Subcutaneous preadipocyte (primary cell): ENCODE results near the gene FRMPD2. TPM values are rescaled to one million over a fixed set of nuclear protein-coding genes. Genes with fewer than 3 reads are reported as not detected.

ENCODE experiments used
- total RNA-seq: library from RNA; depleted of rRNA; stranded (reverse); fragments of >200 nt; gene quantifications from 2 replicates; pipeline ENCODE4 v1.2.3, GENCODE V29; 2012

The FRMPD2 gene
- under 0.01 TPM in 1 of 2 replicates, not detected in the other for total RNA-seq

GRCh38 chr10:48274636-48275035 is at the start of gene FRMPD2:
FRMPD2 (minus strand) TSS chr10:48274696; CDS start chr10:48274567, 129 bp downstream.

DNA sequence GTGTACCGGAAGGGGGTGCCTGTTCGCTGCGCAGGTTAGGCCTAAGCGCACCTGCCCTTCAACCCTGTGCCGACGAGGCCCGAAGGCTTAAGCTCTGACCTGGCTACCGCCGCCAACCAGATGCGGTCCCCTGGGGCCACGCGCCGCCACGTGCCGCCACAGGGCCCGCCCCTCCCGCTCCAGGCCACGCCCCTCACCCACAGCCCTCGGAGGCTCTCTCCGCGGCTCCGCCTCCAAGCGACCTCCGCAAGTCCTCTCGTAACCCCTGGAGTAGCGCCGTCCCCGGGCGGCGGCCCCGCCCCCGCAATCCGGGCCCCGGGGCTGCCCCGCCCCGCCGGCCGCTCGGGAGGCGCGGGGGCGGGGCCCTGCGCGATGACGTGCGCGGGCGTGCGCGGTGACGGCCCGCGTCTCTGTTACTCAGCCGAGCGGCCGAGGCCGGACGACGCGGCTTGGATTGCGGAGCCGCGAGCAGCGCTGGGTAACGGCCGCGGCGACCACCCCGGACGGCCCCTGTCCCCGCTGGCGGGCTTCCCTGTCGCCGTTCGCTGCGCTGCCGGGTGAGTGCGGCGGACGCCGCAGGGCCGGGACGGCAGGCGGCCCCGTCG is 31.9 kb upstream of the FRMPD2 start, which contains the start of gene MAPK8:
Gene MAPK8, plus strand, starts transcription at position 413 of the 605 bp plus-strand sequence. CDS start 94,984 bp downstream, outside the sequence.

Other genes with a start within 250 kb of the FRMPD2 start
- 20.2 and 26.2 TPM in 2 replicates for gene MAPK8, start 32.0 kb upstream of the FRMPD2 start, total RNA-seq